Measurements from ENCODE around the gene AGRP.

AGRP gene

GRCh38 chr16:67477960-67478554 is 5.3 kb downstream of the AGRP start:
- TF ChIP-seq MYC (IDR thresholded peaks at IDR 0.05; ENCODE audit: low read depth, low read length) (no peak), POLR2A (IDR thresholded peaks at IDR 0.05; ENCODE audit: extremely low read depth, insufficient read length) (no peak)
- H3K4me3 ChIP-seq (ENCODE audit: low read depth, low read length) = no peak overlapping the region
- no peak for DNase-seq (ENCODE audit: low read depth)

- no peak for DNase-seq (ENCODE audit: low read depth)
- TF ChIP-seq MYC (IDR thresholded peaks at IDR 0.05; ENCODE audit: low read depth, low read length) (no peak), CTCF (IDR thresholded peaks at IDR 0.05; ENCODE audit: low read depth, low read length) (no peak), POLR2A (IDR thresholded peaks at IDR 0.05; ENCODE audit: extremely low read depth, insufficient read length) (no peak), MAX (IDR thresholded peaks at IDR 0.05; ENCODE audit: low read depth, low read length) (no peak)
- no peak overlapping the region for H3K4me3 ChIP-seq (ENCODE audit: low read depth, low read length)
Measured at GRCh38 chr16:67474551-67475455, 8.5 kb downstream of the AGRP start.

- TF ChIP-seq MYC (IDR thresholded peaks at IDR 0.05; ENCODE audit: low read depth, low read length) (no peak), MAX (IDR thresholded peaks at IDR 0.05; ENCODE audit: low read depth, low read length) (no peak), POLR2A (IDR thresholded peaks at IDR 0.05; ENCODE audit: extremely low read depth, insufficient read length) (no peak), CTCF (IDR thresholded peaks at IDR 0.05; ENCODE audit: low read depth, low read length) (no peak)
- H3K4me3 ChIP-seq (ENCODE audit: low read depth, low read length) = no peak overlapping the region
Measured at GRCh38 chr16:67471758-67472384, 11.5 kb downstream of the AGRP start.

GRCh38 chr16:67470359-67470758 is 13.0 kb downstream of the AGRP start:
- no peak overlapping the region for H3K4me3 ChIP-seq (ENCODE audit: low read depth, low read length)
- DNase-seq (ENCODE audit: low read depth) = no peak
- TF ChIP-seq MAX (IDR thresholded peaks at IDR 0.05; ENCODE audit: low read depth, low read length) (no peak), CTCF (IDR thresholded peaks at IDR 0.05; ENCODE audit: low read depth, low read length) (no peak), POLR2A (IDR thresholded peaks at IDR 0.05; ENCODE audit: extremely low read depth, insufficient read length) (no peak), MYC (IDR thresholded peaks at IDR 0.05; ENCODE audit: low read depth, low read length) (no peak)

More at GRCh38 chr16:67471758-67472384, 11.5 kb downstream of the AGRP start:
- DNase-seq (ENCODE audit: low read depth) = no peak

- no peak for TF ChIP-seq POLR2A (IDR thresholded peaks at IDR 0.05; ENCODE audit: extremely low read depth, insufficient read length)
- no peak for TF ChIP-seq CTCF (IDR thresholded peaks at IDR 0.05; ENCODE audit: low read depth, low read length)
- TF ChIP-seq MYC (IDR thresholded peaks at IDR 0.05; ENCODE audit: low read depth, low read length) = no peak
- no peak for TF ChIP-seq MAX (IDR thresholded peaks at IDR 0.05; ENCODE audit: low read depth, low read length)
- DNase-seq (ENCODE audit: low read depth) = no peak
- H3K4me3 ChIP-seq (ENCODE audit: low read depth, low read length) = no peak overlapping the region
Measured at GRCh38 chr16:67468731-67469130, 14.6 kb downstream of the AGRP start.

- no peak for DNase-seq (ENCODE audit: low read depth)
- TF ChIP-seq POLR2A (IDR thresholded peaks at IDR 0.05; ENCODE audit: extremely low read depth, insufficient read length) (no peak), CTCF (IDR thresholded peaks at IDR 0.05; ENCODE audit: low read depth, low read length) (no peak), MAX (IDR thresholded peaks at IDR 0.05; ENCODE audit: low read depth, low read length) (no peak), MYC (IDR thresholded peaks at IDR 0.05; ENCODE audit: low read depth, low read length) (no peak)
- H3K4me3 ChIP-seq (ENCODE audit: low read depth, low read length) = no peak overlapping the region
Measured at GRCh38 chr16:67466581-67466980, 16.8 kb downstream of the AGRP start.

Data from NB4 (cell line).